ENCODE measurements around the gene SLC35D1. TPM values are rescaled to one million over a fixed set of nuclear protein-coding genes. Genes with fewer than 3 reads are reported as not detected.

SLC35D1 gene
- total and polyA plus RNA-seq, 2 of the 13 experiments (the other 11 are each of a cell fraction or from before 2014, with no cell fraction given): 12.4 to 41.5 TPM

DNA sequence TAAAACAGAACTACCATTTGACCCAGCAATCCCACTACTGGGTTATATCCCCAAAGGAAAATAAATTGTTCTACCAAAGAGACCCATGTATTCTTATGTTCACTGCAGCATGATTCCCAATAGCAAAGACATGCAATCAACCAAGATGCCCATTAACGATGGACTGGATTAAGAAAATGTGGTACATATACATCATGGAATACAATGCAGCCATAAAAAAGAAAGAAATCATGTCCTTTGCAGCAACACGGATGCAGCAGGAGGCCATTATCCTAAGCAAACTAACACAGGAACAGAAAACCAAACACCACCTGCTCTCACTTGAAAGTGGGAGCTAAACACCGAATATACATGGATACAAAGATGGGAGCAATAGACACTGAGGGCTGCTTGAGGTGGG is 44.2 kb downstream of the SLC35D1 start:
- in situ Hi-C loops (cut with HindIII; ENCODE audit: extremely low pct_ligation_motif_present, low pct_unique_long_range_greater_than_20kb) (no loop called here), intact Hi-C loops (cut with micrococcal nuclease; ENCODE audit: unreplicated experiment) (no loop called here)
- Histone ChIP-seq H3K79me2 (ENCODE audit: insufficient read depth, low read length) (no peaks in the 10 kb centered on the region), H2AFZ (ENCODE audit: low read length) (no peak overlapping the region), H3K4me3 (replicated peaks in 1 of 3; ENCODE audit: insufficient read depth in 1 of 3, low read depth in 2 of 3, low read length in 3 of 3) (no peak overlapping the region), H3K27ac (ENCODE audit: extremely low read length, insufficient read depth, low read length) (no peak overlapping the region), H4K20me1 (ENCODE audit: insufficient read depth, low read length) (0 out of 2 replicates have a peak, but pooled peaks cover 4% of the 10 kb centered on the region), H3K9me3 (ENCODE audit: low read length) (no peaks in the 10 kb centered on the region), H3K36me3 (replicated peaks in 1 of 2; ENCODE audit: control insufficient read depth in 1 of 2, insufficient read depth in 2 of 2, low read length in 2 of 2) (peaks cover 10 to 58% of the 10 kb centered on the region in 2 experiments; a peak in 4 of 5 replicates), H3K9ac (ENCODE audit: insufficient read depth, low read depth, low read length) (no peak overlapping the region), H3K27me3 (ENCODE audit: control insufficient read depth in 1 of 2, insufficient read depth in 2 of 2, low read length in 2 of 2) (no peaks in the 10 kb centered on the region), H3K4me2 (ENCODE audit: low read depth, low read length) (no peak overlapping the region), H3K4me1 (ENCODE audit: insufficient read depth, low read length) (no peaks in the 10 kb centered on the region)
- ATAC-seq (no peak), FAIRE-seq (no peak), DNase-seq (ENCODE audit: low spot score) (no peak)
- 94% methylated on average over 3 of the region's 3 CpGs for WGBS (ENCODE audit: low lambda C conversion rate)
- ChIA-PET CTCF (ENCODE audit: low intra/inter-chr PET ratio, low total read pairs) (no interaction called here), POLR2A (no interaction called here)
- no peak for TF ChIP-seq TAF15 (IDR thresholded peaks at IDR 0.05; ENCODE audit: low read depth, low read length, poor library complexity, severe bottlenecking)
- BruUV-seq (replicated peaks): no TSS peak

DNA sequence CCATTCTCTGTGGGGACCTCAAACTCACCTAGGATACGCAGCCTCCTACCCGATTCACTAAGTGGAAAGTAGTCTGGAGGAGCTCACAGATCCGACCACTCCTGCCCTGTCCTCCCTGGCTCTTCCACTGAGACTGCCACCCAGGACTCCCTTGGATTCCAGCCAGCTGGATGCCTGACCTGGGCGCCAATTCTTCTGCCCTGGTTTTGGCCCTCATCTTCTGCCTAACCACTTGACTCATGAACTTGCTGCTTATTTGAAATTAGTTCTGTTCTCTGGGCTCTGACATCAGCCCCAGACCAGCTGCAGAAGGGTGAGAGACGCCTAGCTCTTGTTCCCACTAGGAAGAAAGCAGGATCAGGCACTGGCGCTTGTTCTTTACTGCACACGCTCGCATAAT is 48.9 kb downstream of the SLC35D1 start:
- no peaks in the 10 kb centered on the region for H3K9me3 ChIP-seq (ENCODE audit: low read length)
- H3K9ac ChIP-seq (ENCODE audit: insufficient read depth, low read depth, low read length): no peak overlapping the region
- no peak overlapping the region for H3K4me2 ChIP-seq (ENCODE audit: low read depth, low read length)
- ChIA-PET POLR2A (no interaction called here), CTCF (ENCODE audit: low intra/inter-chr PET ratio, low total read pairs) (no interaction called here)
- DNase-seq (ENCODE audit: low spot score) (no peak), FAIRE-seq (no peak), ATAC-seq (no peak)
- H3K27ac ChIP-seq (ENCODE audit: extremely low read length, insufficient read depth, low read length): no peak overlapping the region
- no peaks in the 10 kb centered on the region for H3K4me1 ChIP-seq (ENCODE audit: insufficient read depth, low read length)
- no peak overlapping the region for H3K4me3 ChIP-seq (replicated peaks in 1 of 3; ENCODE audit: insufficient read depth in 1 of 3, low read depth in 2 of 3, low read length in 3 of 3)
- H3K79me2 ChIP-seq (ENCODE audit: insufficient read depth, low read length): no peaks in the 10 kb centered on the region
- no peak for TF ChIP-seq ZNF547 (CRISPR knock-in tag; IDR thresholded peaks at IDR 0.05)
- TF ChIP-seq SYNCRIP (IDR thresholded peaks at IDR 0.05; ENCODE audit: insufficient read depth, low read depth, low read length): no peak
- no peak for TF ChIP-seq ZNF878 (CRISPR knock-in tag; IDR thresholded peaks at IDR 0.05)
- TF ChIP-seq, protein P1, sequence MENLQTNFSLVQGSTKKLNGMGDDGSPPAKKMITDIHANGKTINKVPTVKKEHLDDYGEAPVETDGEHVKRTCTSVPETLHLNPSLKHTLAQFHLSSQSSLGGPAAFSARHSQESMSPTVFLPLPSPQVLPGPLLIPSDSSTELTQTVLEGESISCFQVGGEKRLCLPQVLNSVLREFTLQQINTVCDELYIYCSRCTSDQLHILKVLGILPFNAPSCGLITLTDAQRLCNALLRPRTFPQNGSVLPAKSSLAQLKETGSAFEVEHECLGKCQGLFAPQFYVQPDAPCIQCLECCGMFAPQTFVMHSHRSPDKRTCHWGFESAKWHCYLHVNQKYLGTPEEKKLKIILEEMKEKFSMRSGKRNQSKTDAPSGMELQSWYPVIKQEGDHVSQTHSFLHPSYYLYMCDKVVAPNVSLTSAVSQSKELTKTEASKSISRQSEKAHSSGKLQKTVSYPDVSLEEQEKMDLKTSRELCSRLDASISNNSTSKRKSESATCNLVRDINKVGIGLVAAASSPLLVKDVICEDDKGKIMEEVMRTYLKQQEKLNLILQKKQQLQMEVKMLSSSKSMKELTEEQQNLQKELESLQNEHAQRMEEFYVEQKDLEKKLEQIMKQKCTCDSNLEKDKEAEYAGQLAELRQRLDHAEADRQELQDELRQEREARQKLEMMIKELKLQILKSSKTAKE (CRISPR knock-in tag; IDR thresholded peaks at IDR 0.05; ENCODE audit: borderline replicate concordance): no peak
- no peak for TF ChIP-seq ZNF382 (CRISPR knock-in tag; IDR thresholded peaks at IDR 0.05; ENCODE audit: borderline replicate concordance)
- TF ChIP-seq HMGA1 (CRISPR knock-in tag; conservative IDR thresholded peaks at IDR 0.05): no peak
- TF ChIP-seq NBN (conservative IDR thresholded peaks at IDR 0.05): no peak
- TF ChIP-seq, protein P2, sequence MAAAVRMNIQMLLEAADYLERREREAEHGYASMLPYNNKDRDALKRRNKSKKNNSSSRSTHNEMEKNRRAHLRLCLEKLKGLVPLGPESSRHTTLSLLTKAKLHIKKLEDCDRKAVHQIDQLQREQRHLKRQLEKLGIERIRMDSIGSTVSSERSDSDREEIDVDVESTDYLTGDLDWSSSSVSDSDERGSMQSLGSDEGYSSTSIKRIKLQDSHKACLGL (CRISPR knock-in tag; IDR thresholded peaks at IDR 0.05): no peak
- TF ChIP-seq, protein P3, sequence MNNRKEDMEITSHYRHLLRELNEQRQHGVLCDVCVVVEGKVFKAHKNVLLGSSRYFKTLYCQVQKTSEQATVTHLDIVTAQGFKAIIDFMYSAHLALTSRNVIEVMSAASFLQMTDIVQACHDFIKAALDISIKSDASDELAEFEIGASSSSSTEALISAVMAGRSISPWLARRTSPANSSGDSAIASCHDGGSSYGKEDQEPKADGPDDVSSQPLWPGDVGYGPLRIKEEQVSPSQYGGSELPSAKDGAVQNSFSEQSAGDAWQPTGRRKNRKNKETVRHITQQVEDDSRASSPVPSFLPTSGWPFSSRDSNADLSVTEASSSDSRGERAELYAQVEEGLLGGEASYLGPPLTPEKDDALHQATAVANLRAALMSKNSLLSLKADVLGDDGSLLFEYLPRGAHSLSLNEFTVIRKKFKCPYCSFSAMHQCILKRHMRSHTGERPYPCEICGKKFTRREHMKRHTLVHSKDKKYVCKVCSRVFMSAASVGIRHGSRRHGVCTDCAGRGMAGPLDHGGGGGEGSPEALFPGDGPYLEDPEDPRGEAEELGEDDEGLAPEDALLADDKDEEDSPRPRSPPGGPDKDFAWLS (CRISPR knock-in tag; IDR thresholded peaks at IDR 0.05; ENCODE audit: borderline replicate concordance): no peak
- TF ChIP-seq, protein P4, sequence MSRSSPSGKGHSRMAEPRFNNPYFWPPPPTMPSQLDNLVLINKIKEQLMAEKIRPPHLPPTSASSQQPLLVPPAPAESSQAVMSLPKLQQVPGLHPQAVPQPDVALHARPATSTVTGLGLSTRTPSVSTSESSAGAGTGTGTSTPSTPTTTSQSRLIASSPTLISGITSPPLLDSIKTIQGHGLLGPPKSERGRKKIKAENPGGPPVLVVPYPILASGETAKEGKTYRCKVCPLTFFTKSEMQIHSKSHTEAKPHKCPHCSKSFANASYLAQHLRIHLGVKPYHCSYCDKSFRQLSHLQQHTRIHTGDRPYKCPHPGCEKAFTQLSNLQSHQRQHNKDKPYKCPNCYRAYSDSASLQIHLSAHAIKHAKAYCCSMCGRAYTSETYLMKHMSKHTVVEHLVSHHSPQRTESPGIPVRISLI (CRISPR knock-in tag; IDR thresholded peaks at IDR 0.05; ENCODE audit: borderline replicate concordance): no peak
- no peak for TF ChIP-seq RFX5 (IDR thresholded peaks at IDR 0.05; ENCODE audit: low read depth, low read length)
- no peaks in the 10 kb centered on the region for H3K27me3 ChIP-seq (ENCODE audit: control insufficient read depth in 1 of 2, insufficient read depth in 2 of 2, low read length in 2 of 2)
- 95% methylated on average over 8 of the region's 8 CpGs for WGBS (ENCODE audit: low lambda C conversion rate)
- 0 out of 2 replicates have a peak, but pooled peaks cover 4% of the 10 kb centered on the region for H4K20me1 ChIP-seq (ENCODE audit: insufficient read depth, low read length)
- H2AFZ ChIP-seq (ENCODE audit: low read length): no peak overlapping the region
- BruUV-seq (replicated peaks): no TSS peak
- intact Hi-C loops (cut with micrococcal nuclease; ENCODE audit: unreplicated experiment): no loop called here
- peaks cover 5 to 72% of the 10 kb centered on the region in 2 experiments for H3K36me3 ChIP-seq (replicated peaks in 1 of 2; ENCODE audit: control insufficient read depth in 1 of 2, insufficient read depth in 2 of 2, low read length in 2 of 2)
- in situ Hi-C loops (cut with HindIII; ENCODE audit: extremely low pct_ligation_motif_present, low pct_unique_long_range_greater_than_20kb): no loop called here
